H9 (cell line): ENCODE results near the gene DCAF7. TPM values are rescaled to one million over a fixed set of nuclear protein-coding genes. Genes with fewer than 3 reads are reported as not detected.
A peak's percentile ranks its signal among the peaks of the same experiment; 100 is the strongest.

Experiments
- DNase-seq: peaks from one replicate; pipeline ENCODE4 v3.0.0-alpha.2; 2017
- H2AFZ ChIP-seq: one replicate; pipeline ENCODE4 v1.6.1; 2013; ENCODE audit warnings: mild to moderate bottlenecking, low read length, control low read depth, moderate library complexity
- H2AK5ac ChIP-seq: 2 replicates; pipeline ENCODE4 v1.6.1; 2013; ENCODE audit warnings: low read length, control low read depth, mixed read lengths; ENCODE audit not compliant: insufficient read length
- H2BK120ac ChIP-seq: one replicate; pipeline ENCODE4 v1.6.1; 2013; ENCODE audit warnings: low read depth, mild to moderate bottlenecking, low read length, control low read depth, inconsistent platforms; ENCODE audit not compliant: poor library complexity, severe bottlenecking
- H2BK12ac ChIP-seq: 2 replicates; pipeline ENCODE4 v1.6.1; 2013; ENCODE audit warnings: low read length, control low read depth, mixed read lengths, low read depth; ENCODE audit not compliant: insufficient read length
- H2BK15ac ChIP-seq: 2 replicates; pipeline ENCODE4 v1.6.1; 2013; ENCODE audit warnings: low read depth, low read length, control low read depth
- H2BK20ac ChIP-seq: one replicate; pipeline ENCODE4 v1.6.1; 2013; ENCODE audit warnings: low read depth, mild to moderate bottlenecking, low read length, control low read depth, inconsistent platforms; ENCODE audit not compliant: poor library complexity, severe bottlenecking
- H2BK5ac ChIP-seq: 2 replicates; pipeline ENCODE4 v1.6.1; 2013; ENCODE audit warnings: low read length, control low read depth, mixed read lengths; ENCODE audit not compliant: insufficient read length
- H3K14ac ChIP-seq: 2 replicates; pipeline ENCODE4 v1.6.1; 2013; ENCODE audit warnings: low read length, control low read depth; ENCODE audit not compliant: insufficient read depth
- H3K18ac ChIP-seq: 2 replicates; pipeline ENCODE4 v1.6.1; 2013; ENCODE audit warnings: low read depth, mild to moderate bottlenecking, mixed read lengths, low read length, control low read depth; ENCODE audit not compliant: insufficient read length
- H3K23ac ChIP-seq: 2 replicates; pipeline ENCODE4 v1.6.1; 2013; ENCODE audit warnings: low read length, control low read depth, mixed read lengths, low read depth; ENCODE audit not compliant: insufficient read length
- H3K23me2 ChIP-seq: 2 replicates; pipeline ENCODE4 v1.6.1; 2013; ENCODE audit warnings: low read depth, mild to moderate bottlenecking, mixed read lengths, low read length, control low read depth; ENCODE audit not compliant: insufficient read length, poor library complexity, severe bottlenecking
- H3K27ac ChIP-seq: 2 replicates; pipeline ENCODE4 v1.5.1; 2013; ENCODE audit warnings: low read length, control low read depth, mixed read lengths, low read depth; ENCODE audit not compliant: insufficient read length
- H3K27me3 ChIP-seq: 2 replicates; pipeline ENCODE4 v1.6.1; 2013; ENCODE audit warnings: low read length, control low read depth, inconsistent platforms; ENCODE audit not compliant: insufficient read depth
- H3K4ac ChIP-seq: 2 replicates; pipeline ENCODE4 v1.6.1; 2013; ENCODE audit warnings: low read depth, mild to moderate bottlenecking, control low read depth, inconsistent platforms, low read length, moderate library complexity
- H3K4me1 ChIP-seq: 2 replicates; pipeline ENCODE4 v1.6.1; 2013; ENCODE audit warnings: low read length, control low read depth, inconsistent platforms; ENCODE audit not compliant: insufficient read depth
- H3K4me2 ChIP-seq: 2 replicates; pipeline ENCODE4 v1.6.1; 2013; ENCODE audit warnings: low read length, control low read depth, mixed read lengths; ENCODE audit not compliant: insufficient read length, insufficient read depth
- H3K56ac ChIP-seq: 2 replicates; pipeline ENCODE4 v1.6.1; 2013; ENCODE audit warnings: low read depth, mild to moderate bottlenecking, mixed read lengths, low read length, control low read depth; ENCODE audit not compliant: insufficient read length
- H3K79me1 ChIP-seq: 2 replicates; pipeline ENCODE4 v1.6.1; 2013; ENCODE audit warnings: low read depth, mild to moderate bottlenecking, moderate library complexity, low read length, control low read depth, inconsistent platforms; ENCODE audit not compliant: insufficient read depth, poor library complexity, severe bottlenecking
- H3K79me2 ChIP-seq: 2 replicates; pipeline ENCODE4 v1.6.1; 2013; ENCODE audit warnings: low read length, control low read depth, inconsistent platforms; ENCODE audit not compliant: insufficient read depth
- H3K9ac ChIP-seq: 2 replicates; pipeline ENCODE4 v1.6.1; 2013; ENCODE audit warnings: low read length, control low read depth, mixed read lengths; ENCODE audit not compliant: insufficient read length; ENCODE audit errors: extremely low read depth
- H3K9me3 ChIP-seq: one replicate; pipeline ENCODE4 v1.6.1; 2013; ENCODE audit warnings: low read depth, low read length, inconsistent platforms; ENCODE audit not compliant: control insufficient read depth
- H3T11ph ChIP-seq: one replicate; pipeline ENCODE4 v1.6.1; 2013; ENCODE audit warnings: mild to moderate bottlenecking, low read length, control low read depth, inconsistent platforms
- H4K20me1 ChIP-seq: one replicate; pipeline ENCODE4 v1.6.1; 2013; ENCODE audit not compliant: control insufficient read depth, insufficient read length, insufficient read depth
- H4K5ac ChIP-seq: 2 replicates; pipeline ENCODE4 v1.6.1; 2013; ENCODE audit warnings: low read depth, mild to moderate bottlenecking, mixed read lengths, low read length, control low read depth; ENCODE audit not compliant: insufficient read length
- H4K8ac ChIP-seq: replicated peaks from 2 replicates; pipeline ENCODE4 v1.6.1; 2013; ENCODE audit warnings: low read length, control low read depth, mixed read lengths, low read depth; ENCODE audit not compliant: insufficient read length
- H4K91ac ChIP-seq: 2 replicates; pipeline ENCODE4 v1.6.1; 2013; ENCODE audit warnings: low read depth, mild to moderate bottlenecking, moderate library complexity, mixed read lengths, low read length, control low read depth; ENCODE audit not compliant: insufficient read length
- H3K27ac Mint-ChIP-seq, 3 experiments: 2 replicates in 2 of 3; 3 replicates in 1 of 3; pipeline ENCODE4 v1.8.0; 2020 to 2021; ENCODE audit warnings: mixed read lengths in 3 of 3, mild to moderate bottlenecking in 1 of 3, moderate library complexity in 1 of 3
- H3K27me3 Mint-ChIP-seq: 2 replicates; pipeline ENCODE4 v1.8.0; 2021; ENCODE audit warnings: low read depth, mild to moderate bottlenecking, moderate library complexity, mixed read lengths
- H3K36me3 Mint-ChIP-seq, 3 experiments: 2 replicates in 2 of 3; 3 replicates in 1 of 3; pipeline ENCODE4 v1.8.0; 2020 to 2021; ENCODE audit warnings: low read depth in 3 of 3, mixed read lengths in 3 of 3; ENCODE audit not compliant: insufficient read depth in 1 of 3
- H3K4me1 Mint-ChIP-seq, 2 experiments: 2 replicates each; pipeline ENCODE4 v1.8.0; 2020; ENCODE audit warnings: mixed read lengths in 2 of 2
- H3K4me3 Mint-ChIP-seq, 2 experiments: 2 replicates in 1 of 2; 3 replicates in 1 of 2; pipeline ENCODE4 v1.8.0; 2020 to 2021; ENCODE audit warnings: mild to moderate bottlenecking in 2 of 2, mixed read lengths in 2 of 2, moderate library complexity in 1 of 2
- H3K9me3 Mint-ChIP-seq, 2 experiments: 2 replicates in 1 of 2; 3 replicates in 1 of 2; pipeline ENCODE4 v1.8.0; 2020; ENCODE audit warnings: mild to moderate bottlenecking in 2 of 2, mixed read lengths in 2 of 2, moderate library complexity in 1 of 2
- CTCF ChIP-seq: fragments of 200-600 bp; sonication (generic); conservative IDR thresholded peaks from 3 replicates; pipeline ENCODE4 v1.8.0; 2021; ENCODE audit warnings: antibody characterized with exemption, mild to moderate bottlenecking
- WGBS: extraction: QIAGEN DNeasy Blood & Tissue Kit; methylation state at CpG from one replicate; pipeline ENCODE4 v1.1.7; 2013; ENCODE audit warnings: missing lambda C conversion rate, low lambda C conversion rate, mixed read lengths; ENCODE audit not compliant: insufficient read length; ENCODE audit errors: extremely low coverage; 5-methylcytosine and 5-hydroxymethylcytosine counted together
- total RNA-seq: library from RNA; stranded (reverse); gene quantifications from 2 replicates; pipeline ENCODE4 v1.2.1, GENCODE V29; 2021

DCAF7 gene
- total RNA-seq, 1 experiment from 2014 or later, result 86.2 TPM

GRCh38 chr17:63573634-63574033, 23.4 kb downstream of the DCAF7 start:
- Histone ChIP-seq H3K14ac (no peak overlapping the region), H2BK20ac (no peak overlapping the region), H3K27me3 (no peaks in the 10 kb centered on the region), H3K79me1 (peaks cover 6% of the 10 kb centered on the region), H2BK120ac (no peak overlapping the region), H3K4me2 (no peak overlapping the region), H3K23me2 (no peaks in the 10 kb centered on the region), H3K4me1 (no peaks in the 10 kb centered on the region), H3K79me2 (peaks cover 1% of the 10 kb centered on the region; the same call in 1 of the 2 replicates), H3T11ph (no peak overlapping the region), H4K91ac (no peak overlapping the region), H3K27ac (no peak overlapping the region), H4K8ac (no peak overlapping the region), H2BK15ac (no peak overlapping the region), H4K5ac (no peak overlapping the region), H3K18ac (no peak overlapping the region), H3K4ac (no peak overlapping the region), H3K56ac (no peak overlapping the region), H3K9me3 (no peaks in the 10 kb centered on the region), H2AK5ac (no peak overlapping the region), H2AFZ (no peak overlapping the region), H3K9ac (no peak overlapping the region), H2BK12ac (no peak overlapping the region), H2BK5ac (no peak overlapping the region), H4K20me1 (no peaks in the 10 kb centered on the region), H3K23ac (no peak overlapping the region)
- peaks cover 0 to 7% (median 0%) of the 10 kb centered on the region in 3 experiments; a peak in 1 of 7 replicates for H3K36me3 Mint-ChIP-seq
- H3K4me1 Mint-ChIP-seq, result peaks cover under 1 to 3% of the 10 kb centered on the region in 2 experiments; a peak in 3 of 4 replicates
- H3K4me3 Mint-ChIP-seq, result no peak overlapping the region
- H3K27ac Mint-ChIP-seq, result peak overlapping the region in 1 of 3 experiments; percentile 26; a peak in 1 of 7 replicates
- H3K27me3 Mint-ChIP-seq, result no peaks in the 10 kb centered on the region
- no CpG with 5 or more reads among the region's 5 CpGs for WGBS
- no peak for DNase-seq
- peak; percentile 68 for TF ChIP-seq CTCF
- H3K9me3 Mint-ChIP-seq, result no peaks in the 10 kb centered on the region
